Measurements from ENCODE around the gene PHYHD1.

- TF ChIP-seq RFX5 (IDR thresholded peaks at IDR 0.05; ENCODE audit: low read depth, low read length), result no peak
- no peak for TF ChIP-seq CTCF (IDR thresholded peaks at IDR 0.05 in 2 of 3, conservative IDR thresholded peaks at IDR 0.05 in 1 of 3; ENCODE audit: control insufficient read depth in 2 of 3, extremely low read depth in 1 of 3, insufficient read depth in 1 of 3, low read depth in 3 of 3, low read length in 3 of 3)
- TF ChIP-seq EGR1 (IDR thresholded peaks at IDR 0.05; ENCODE audit: borderline replicate concordance in 1 of 2, low read depth in 2 of 2, low read length in 2 of 2), result no peak
- TF ChIP-seq EP300 (IDR thresholded peaks at IDR 0.05; ENCODE audit: borderline replicate concordance in 1 of 2, control insufficient read depth in 1 of 2, low read depth in 2 of 2, low read length in 2 of 2), result no peak
These were observed 1.3 kb downstream of the PHYHD1 start for GRCh38 chr9:128921881-128922763.
